ENCODE results near the gene CTSW. TPM values are rescaled to one million over a fixed set of nuclear protein-coding genes. Genes with fewer than 3 reads are reported as not detected.

The CTSW gene
- total RNA-seq, 1 donor from 2014 or later: not detected

DNA sequence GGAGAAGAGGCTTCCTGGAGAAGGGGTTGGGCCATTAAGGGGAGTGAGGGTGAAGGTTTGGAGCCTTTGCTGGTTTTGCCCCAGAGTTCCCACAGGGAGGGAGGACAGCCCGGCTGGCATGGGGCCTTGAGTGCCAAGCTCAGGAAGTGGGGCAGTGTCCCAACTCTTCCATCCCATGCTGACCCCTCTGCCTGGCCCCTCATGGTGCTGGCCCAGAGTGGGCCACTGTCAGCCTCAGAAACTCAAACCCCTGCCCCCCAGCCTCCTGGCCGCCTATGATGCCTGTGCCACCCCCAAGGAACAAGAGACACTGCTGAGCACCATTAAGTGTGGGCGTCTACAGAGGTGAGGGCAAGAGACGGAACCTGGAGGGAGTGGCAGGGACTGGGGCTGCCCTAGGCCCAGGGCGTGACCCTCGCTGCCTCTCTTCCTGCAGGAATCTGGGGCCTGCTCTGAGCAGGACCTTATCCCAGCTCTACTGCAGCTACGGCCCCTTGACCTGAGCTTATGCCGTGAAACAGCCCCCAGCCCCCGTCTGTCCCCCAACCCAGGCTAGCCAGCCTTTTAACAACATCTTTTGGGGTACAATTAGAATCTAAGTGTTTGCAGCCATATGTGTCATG is 14.0 kb upstream of the CTSW start:
- FAIRE-seq: no peak
- DNase-seq (ENCODE audit: low spot score in 2 of 2): no peak

DNA sequence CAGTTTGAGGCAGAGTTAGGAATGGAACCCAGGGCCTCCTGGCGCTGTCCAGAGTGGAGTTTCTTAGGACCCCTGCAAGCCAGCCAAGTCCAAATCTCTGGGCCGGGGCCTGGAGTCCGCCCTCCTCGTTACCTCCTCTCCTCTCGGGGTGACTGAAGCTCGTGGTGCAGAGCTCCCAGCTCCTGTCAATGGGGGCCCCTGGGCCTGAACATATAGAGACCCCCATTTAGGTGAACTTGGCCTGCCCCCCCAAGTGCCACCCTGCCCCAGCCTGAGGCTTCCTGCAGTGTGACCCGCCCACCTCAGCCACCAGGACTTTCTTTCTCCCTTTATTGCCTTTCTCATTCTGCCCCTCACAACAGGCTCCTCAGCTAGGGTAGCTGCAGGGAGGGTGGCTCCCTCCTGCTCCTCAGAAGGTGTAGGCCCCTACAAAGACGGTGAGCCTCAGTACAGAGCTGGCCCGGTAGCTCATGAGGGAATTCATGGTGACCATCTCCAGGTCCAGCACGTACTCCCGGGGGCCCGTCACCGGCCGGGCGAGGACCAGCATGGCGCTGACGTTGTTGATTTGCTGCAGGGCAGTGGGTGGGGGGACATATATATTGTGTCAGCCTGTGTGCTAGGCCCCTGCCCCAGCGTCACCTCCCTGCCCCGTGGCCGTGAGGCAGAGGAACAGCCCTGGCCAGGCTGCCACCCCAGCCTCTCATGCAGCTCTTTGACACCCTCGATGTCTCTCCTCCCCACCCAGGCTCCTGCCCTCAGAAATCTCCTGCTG is 12.9 kb upstream of the CTSW start:
- no peak for FAIRE-seq

DNA sequence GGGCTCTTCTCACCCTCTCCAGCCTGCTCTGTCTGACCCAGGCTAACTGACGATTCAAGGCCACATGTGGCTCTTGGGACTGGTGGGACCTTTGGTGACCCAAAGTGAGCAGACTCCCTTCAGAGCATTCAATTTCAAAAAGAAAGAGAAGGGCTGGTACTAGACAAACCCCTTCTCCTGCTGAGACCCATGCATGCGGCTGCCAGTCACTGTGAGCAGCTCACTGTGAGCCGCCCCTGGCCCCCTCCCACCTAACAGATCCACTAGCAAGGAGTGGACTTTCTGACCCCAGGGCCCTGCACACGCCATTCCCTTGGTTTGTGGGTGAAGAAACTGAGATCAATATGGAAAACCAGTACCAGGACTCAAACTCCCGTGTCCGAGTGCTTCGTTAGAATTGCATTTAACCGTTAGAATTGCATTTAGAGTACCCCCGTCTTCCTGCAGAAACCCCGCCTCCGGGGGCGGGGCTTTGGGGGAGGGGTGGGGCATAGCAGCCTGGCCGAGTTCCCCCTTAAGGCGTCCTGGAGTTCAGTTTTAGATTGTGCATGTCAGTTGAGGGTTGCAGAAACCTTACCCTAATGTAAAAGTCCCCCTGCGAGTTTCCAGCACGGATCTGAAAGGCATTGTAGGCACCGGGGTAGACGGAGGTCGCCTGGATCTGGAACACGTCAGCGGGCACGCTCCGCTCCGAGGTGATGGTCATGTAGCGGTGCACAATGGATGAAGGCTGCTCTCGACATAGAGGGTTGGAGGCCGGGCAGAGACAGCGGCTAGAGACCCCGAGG is 12.2 kb upstream of the CTSW start:
- FAIRE-seq: no peak
- no peak for DNase-seq (ENCODE audit: low spot score in 2 of 2)

More for the DNA sequence above, 12.9 kb upstream of the CTSW start:
- DNase-seq (ENCODE audit: low spot score in 2 of 2): no peak

DNA sequence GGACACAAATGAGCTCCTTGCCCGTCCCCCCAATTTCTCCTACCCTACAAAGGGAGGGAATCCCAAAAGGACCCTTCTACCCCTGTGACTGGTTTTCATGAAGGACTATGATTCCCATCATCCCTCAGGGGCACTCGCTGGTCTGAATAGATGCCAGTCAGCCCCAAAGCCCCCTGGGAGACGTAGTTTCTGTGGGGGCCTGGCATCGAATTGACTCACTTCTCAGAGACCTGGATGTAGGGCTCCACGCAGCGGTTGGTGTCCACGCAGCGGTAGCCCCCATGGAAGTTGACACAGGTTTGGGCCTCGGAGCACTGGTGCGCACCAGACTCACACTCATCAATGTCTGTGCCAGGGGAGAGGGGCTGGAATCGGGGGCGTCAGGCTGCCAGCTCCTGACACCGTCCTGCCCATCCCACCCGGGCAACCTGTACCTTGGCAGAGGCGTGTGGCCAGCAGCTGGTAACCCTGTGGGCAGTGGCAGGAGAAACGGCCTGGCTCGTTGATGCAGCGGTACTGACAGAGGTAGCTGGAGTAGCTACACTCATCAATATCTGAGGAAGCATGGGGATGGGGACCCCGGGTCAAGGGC is 11.5 kb upstream of the CTSW start:
- FAIRE-seq: no peak
- peak in 1 of 2 donors; percentile 48 for DNase-seq (ENCODE audit: low spot score in 2 of 2)

DNA sequence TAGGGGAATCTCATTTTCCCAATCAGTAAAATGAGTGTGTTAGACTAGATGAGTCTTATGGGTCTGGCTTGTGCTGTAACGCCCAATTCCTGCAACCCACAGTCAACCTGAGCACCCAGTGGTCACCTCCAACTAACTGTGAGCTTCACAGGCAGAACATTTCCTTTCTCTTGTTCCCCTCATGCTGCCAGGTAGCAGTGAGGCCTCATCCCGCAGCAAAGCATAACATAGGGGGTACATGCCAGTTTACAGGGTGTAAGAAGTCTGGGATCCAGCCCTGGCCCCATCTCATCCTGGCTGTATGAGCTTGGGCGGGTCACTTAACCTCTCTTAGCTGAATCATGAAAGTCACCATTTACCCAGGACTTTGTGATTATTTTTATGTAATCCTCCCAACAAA is 10.7 kb upstream of the CTSW start:
- DNase-seq (ENCODE audit: low spot score in 2 of 2) (no peak), FAIRE-seq (no peak)

DNA sequence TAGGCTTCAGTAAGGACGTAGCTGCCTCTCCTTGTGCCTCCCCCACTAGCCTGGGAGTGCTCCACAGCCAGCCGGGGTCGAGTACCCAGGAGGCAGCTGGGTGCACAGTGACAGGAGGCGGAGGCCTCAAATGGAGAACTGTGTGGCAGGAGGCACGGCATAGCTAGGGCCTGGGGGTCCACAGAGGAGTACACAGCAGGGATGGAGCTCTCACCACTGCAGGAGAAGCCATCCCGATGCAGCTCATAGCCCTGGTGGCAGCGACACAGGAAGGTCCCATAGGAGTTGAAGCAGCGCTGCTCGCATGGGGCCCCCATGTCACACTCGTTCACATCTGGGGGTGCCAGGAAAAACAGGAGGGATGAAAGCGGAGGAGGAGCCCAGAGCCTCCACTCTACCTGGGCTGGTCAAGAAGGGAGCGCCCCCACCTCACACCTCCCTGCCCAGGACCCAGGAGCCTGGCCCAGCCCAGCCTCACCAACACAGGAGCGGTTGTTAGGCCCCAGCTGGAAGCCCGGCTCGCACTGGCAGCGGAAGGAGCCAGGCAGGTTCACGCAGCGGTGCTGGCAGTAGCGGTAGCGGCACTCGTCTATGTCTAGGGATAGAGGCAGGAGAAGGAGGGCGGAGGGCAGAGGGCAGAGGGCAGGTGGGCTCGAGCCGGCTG is 9.9 kb upstream of the CTSW start:
- no peak for DNase-seq (ENCODE audit: low spot score in 2 of 2)
- FAIRE-seq: no peak

DNA sequence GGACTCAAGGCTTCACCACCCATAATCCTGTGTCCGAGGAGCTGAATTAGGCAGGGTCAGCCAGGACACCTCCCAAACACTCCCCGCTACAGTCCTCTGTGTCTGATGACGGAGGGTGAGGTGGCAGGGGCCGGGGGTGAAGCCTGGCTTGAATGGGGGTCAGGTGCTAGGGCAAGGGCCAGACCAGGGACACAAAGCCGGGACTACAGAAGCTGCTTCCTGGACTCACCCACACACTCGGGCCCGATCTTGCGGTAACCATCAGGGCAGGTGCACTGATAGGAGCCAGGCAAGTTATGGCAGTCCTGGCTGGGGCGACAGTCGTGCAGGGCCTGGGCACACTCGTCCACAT is 9.4 kb upstream of the CTSW start:
- no peak for FAIRE-seq
- DNase-seq (ENCODE audit: low spot score in 2 of 2): no peak

DNA sequence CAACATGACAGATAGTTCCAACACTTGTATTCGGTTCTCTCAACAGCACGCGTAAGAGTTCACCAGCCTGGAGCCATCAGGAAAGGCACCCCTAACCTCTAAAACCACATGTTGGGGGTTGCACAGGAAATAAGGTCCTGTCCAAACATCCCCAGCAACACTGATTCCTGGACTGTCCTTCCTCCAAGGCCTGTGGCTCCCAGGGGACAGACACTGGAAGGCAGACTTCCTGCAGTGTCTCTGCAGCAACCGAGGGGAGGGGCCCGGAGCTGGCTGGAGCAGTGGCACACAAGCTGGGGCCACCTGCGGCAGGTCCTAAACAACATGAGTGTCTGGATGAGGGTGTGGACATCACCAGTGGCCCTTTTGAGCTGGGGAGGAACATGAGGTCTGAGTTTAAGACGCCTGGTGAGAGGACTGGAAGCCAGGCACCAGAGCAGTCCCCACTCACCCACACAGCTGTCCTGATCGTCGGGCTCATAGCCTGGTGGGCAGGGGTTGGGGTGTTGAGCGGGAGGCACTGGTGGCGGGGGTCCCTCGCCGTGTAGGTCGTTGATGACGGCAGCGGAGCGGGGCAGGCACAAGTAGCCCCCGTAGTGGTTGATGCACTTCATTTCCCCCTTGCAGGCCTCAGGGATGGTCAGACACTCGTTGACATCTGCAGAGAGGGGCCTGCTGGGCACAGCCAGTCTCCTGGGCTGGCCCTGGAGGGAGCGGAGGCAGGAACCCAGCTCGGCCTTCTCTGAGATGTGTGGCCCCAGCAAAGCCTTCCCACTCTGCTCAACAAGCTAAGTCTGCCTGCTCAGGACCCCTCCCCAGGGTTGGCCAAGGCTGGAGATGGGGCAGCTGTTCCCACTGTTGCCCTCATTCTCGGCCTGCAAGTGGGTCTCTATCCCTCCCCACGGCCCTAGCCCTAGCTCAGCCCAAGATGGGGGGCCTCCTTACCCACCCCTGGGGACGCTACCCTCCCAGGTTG is 8.6 kb upstream of the CTSW start:
- DNase-seq (ENCODE audit: low spot score in 2 of 2): no peak
- no peak for FAIRE-seq

DNA sequence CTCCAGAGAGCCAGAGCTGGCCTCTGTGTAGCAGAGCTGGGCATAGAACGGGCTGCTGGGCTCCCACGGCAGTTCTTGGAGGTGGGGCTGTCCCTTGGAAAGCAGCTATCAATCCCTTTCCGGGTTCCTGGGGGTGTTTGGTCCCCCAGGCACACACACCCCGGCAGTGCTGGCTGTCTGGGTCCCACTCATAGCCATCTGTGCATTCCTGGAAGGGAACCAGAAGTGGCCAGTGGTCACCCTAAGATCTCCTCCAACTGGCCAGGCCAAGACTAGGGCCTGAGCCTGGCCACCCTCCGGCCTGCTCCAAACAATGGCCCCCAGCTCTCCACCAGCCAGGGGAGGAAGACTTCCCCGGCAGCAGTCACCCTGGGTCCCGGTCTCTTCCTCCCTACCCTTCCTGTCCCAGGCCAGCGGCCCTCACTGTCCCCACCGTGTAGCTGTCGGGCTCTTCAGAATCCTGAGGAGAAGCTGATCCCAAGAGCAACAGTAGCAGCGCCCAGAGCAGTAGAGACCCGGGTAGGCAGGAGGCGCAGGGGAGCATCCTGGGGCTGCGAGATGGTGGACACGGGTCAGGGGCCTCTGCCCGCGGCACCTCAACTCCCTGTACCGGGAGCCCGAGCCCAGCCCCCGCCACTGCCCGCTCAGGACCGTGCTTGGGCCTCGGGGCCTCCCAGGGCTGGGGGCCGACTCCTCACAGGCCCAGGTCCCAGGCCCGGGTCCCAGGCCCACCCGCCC is 7.7 kb upstream of the CTSW start:
- FAIRE-seq: no peak
- DNase-seq (ENCODE audit: low spot score in 2 of 2): no peak

DNA sequence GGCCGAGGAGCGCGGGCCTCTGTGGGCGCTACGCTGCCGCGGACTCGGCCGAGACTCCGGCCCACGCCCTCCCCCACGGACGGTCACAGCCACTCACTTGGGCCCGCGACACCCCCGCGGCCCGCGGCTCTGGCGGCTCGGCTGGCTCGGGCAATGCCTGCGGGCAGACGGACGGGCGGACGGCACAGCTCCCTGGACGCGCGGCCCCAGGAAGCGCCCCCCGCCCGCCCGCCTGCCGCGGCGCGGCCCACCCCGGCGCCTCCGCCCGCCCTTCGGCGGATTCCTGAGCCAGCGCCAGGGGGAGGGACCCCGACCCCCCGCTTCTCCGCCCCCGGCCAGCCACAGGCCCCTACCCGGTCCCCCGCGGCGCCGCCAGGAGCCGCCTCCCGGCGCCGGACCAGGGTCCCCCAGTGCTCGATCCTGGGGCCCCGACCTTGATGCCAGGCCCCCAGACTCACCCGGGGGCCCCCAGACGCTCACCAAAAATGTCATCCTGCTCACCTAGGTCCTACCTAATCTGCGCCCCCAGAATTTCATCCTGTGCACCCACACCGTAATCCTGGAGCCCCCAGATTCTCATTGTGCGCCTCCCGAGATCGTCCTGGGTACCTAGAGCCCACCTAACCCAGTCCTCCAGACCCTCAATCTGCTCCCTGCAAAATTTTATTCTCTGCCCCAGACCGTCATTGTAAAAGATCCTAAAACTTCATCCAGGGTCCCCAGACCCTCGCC is 6.9 kb upstream of the CTSW start, which contains the start of gene EFEMP2:
Gene EFEMP2 (minus strand): TSS at position 215 of the 732 bp plus-strand sequence. CDS start 446 bp downstream, outside the sequence.
- peak; percentile 67 to 72 for DNase-seq (ENCODE audit: low spot score in 2 of 2)
- no peak for FAIRE-seq

DNA sequence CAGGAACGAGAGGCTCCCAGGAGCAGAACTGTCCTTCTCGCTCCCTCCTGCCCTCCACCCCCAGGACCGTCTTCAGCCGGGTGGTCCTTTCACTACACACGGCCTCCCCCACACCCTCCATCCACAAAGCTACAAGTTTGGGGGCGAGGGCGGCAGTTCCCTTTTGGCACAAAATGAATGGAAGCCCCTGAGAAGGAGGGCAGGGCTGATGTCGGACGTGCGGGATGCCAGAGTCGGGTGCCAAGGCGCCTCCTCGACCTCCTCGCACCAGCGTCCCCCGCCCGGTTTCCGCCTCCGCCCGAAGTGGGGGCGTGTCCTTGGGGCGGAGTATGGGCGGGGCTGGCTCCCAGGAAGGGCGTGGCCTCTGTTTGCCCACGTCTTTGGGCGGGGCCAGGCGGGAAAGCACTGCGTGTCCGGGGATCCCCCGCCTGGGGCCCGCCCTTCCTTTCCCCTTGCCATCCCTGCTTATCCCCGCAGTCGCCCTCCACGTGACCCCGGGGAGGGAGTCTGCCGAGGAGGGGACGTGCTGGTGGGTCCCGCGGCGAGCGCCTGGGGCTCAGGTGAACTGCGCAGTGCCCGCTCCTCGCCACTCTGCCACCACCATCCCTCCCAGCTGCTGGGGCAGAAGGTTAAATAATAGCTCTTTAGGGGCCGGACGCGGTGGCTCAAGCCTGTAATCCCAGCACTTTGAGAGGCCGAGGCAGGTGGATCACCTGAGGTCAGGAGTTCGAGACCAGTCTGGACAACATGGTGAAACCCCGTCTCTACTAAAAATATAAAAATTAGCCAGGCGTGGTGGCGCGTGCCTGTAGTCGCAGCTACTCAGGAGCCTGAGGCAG is 6.1 kb upstream of the CTSW start:
- FAIRE-seq: no peak
- DNase-seq (ENCODE audit: low spot score in 2 of 2): peak; percentile 94 to 99

DNA sequence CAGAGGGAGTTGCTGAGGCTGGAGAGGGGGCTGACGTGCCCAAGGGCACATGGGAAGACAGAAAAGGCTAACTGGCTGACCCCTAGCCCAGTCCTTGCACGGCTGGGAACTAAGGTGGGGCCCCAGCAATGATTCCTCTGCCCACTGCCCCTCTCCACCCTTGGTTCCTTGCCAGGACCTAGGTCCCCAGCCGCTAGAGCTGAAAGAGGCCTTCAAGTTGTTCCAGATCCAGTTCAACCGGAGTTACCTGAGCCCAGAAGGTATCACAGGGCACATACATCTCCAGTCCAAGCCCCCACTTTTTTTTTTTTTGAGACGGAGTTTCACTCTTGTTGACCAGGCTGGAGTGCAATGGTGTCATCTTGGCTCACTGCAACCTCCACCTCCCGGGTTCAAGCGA is 390 bp downstream of the CTSW start:
- FAIRE-seq (no peak), DNase-seq (ENCODE audit: low spot score in 2 of 2) (no peak)

DNA sequence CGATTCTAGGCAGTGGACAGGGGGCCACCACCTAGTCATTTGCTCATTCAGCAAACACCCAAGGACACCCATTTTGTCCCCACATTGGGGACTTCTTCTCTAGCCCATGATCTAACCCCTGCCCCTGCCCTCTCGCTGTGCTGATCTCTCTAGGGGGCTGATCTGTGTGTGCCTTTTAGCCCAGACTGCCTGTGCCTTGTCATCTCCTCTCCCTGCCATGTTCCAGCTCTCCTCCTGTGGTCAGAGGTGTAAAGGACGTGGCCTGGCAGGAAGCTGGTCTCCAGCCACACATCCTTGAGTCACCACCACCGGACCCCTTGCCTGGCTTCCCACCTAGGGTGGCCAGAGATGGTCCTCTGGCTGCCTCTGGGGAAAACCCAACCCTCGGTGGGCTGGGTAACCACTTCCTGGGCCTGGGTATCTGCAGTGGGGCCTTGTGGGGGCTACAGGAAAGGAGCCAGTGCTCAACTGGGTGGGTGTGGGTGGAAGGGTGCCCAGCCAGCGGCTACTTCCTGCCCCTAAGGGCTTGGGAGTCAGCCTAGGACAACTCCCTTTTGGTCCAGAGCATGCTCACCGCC is 1.3 kb downstream of the CTSW start:
- DNase-seq (ENCODE audit: low spot score in 2 of 2) (no peak), FAIRE-seq (no peak)

DNA sequence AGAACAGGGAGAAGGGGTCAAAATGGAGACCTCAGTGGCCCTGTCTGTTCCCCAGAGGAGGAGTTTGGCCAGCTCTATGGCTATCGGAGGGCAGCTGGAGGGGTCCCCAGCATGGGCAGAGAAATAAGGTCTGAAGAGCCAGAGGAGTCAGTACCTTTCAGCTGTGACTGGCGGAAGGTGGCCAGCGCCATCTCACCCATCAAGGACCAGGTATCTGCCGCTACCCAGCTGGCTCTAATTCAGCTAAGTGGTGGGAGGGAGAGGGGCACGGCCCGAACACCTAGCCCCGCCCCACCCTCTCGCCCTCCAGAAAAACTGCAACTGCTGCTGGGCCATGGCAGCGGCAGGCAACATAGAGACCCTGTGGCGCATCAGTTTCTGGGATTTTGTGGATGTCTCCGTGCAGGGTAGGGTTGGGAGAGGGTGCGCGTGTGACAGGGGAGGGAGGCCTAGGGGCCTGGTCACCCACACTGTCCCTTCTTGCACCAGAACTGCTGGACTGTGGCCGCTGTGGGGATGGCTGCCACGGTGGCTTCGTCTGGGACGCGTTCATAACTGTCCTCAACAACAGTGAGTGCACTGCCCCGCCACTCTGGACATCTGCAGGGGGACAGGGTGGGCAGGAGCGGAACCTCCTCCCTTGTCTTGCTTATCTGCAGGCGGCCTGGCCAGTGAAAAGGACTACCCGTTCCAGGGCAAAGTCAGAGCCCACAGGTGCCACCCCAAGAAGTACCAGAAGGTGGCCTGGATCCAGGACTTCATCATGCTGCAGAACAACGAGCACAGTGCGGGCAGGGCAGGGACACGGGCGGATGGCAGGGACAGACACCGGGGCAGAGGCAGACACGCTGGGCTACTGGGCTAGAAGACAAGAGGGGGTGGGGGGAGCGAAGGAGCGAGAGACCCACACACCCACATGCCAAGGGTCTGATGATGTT is 2.8 kb downstream of the CTSW start:
- FAIRE-seq (no peak), DNase-seq (ENCODE audit: low spot score in 2 of 2) (no peak)

DNA sequence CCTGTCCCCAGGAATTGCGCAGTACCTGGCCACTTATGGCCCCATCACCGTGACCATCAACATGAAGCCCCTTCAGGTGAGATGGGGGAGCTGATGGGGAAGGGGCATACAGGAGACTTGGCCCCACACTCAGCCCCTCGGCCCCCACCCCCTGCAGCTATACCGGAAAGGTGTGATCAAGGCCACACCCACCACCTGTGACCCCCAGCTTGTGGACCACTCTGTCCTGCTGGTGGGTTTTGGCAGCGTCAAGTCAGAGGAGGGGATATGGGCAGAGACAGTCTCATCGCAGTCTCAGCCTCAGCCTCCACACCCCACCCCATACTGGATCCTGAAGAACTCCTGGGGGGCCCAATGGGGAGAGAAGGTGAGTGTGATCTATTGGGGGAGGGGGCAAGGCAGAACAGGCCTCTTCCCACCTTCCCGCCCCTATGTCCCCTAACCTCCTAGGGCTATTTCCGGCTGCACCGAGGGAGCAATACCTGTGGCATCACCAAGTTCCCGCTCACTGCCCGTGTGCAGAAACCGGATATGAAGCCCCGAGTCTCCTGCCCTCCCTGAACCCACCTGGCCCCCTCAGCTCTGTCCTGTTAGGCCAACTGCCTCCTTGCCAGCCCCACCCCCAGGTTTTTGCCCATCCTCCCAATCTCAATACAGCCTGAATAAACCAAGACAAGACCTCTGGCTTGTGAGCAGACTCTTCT is 3.6 kb downstream of the CTSW start:
- FAIRE-seq: no peak

More for the DNA sequence above, 3.6 kb downstream of the CTSW start:
- no peak for DNase-seq (ENCODE audit: low spot score in 2 of 2)

Measured in frontal cortex (tissue), 4 donors.